Loucy (cell line): Measurements from ENCODE around the gene KRT39.

Experiments
- H2AFZ ChIP-seq: fragments of 200-600 bp; sonication (generic); 2 replicates; pipeline ENCODE4 v1.6.0; 2016; ENCODE audit warnings: antibody characterized with exemption, mild to moderate bottlenecking, low read length, moderate library complexity
- H3F3A ChIP-seq: fragments of 200-600 bp; 2 replicates; pipeline ENCODE4 v1.6.0; 2016; ENCODE audit warnings: antibody characterized with exemption, low read depth, mild to moderate bottlenecking
- H3K27me3 ChIP-seq: fragments of 200-600 bp; sonication (generic); 2 replicates; pipeline ENCODE4 v1.6.1; 2014; ENCODE audit warnings: low read length, mild to moderate bottlenecking; ENCODE audit not compliant: insufficient read depth, poor library complexity, severe bottlenecking
- H3K36me3 ChIP-seq: fragments of 200-600 bp; sonication (generic); 2 replicates; pipeline ENCODE4 v1.6.1; 2016; ENCODE audit warnings: low read length; ENCODE audit not compliant: insufficient read depth
- H3K4me1 ChIP-seq: fragments of 200-600 bp; sonication (generic); 2 replicates; pipeline ENCODE4 v1.5.1; 2014; ENCODE audit warnings: low read length, mild to moderate bottlenecking; ENCODE audit not compliant: insufficient read depth, poor library complexity, severe bottlenecking
- H3K4me2 ChIP-seq: fragments of 200-600 bp; sonication (generic); 2 replicates; pipeline ENCODE4 v1.6.0; 2014; ENCODE audit warnings: antibody characterized with exemption, low read length, low read depth, mild to moderate bottlenecking; ENCODE audit not compliant: poor library complexity, severe bottlenecking
- H3K4me3 ChIP-seq: fragments of 200-600 bp; sonication (generic); 2 replicates; pipeline ENCODE4 v1.5.1; 2014; ENCODE audit warnings: low read length, mild to moderate bottlenecking, mixed read lengths; ENCODE audit not compliant: poor library complexity, severe bottlenecking
- H3K79me2 ChIP-seq: fragments of 200-600 bp; sonication (generic); 2 replicates; pipeline ENCODE4 v1.6.1; 2014; ENCODE audit warnings: low read length; ENCODE audit not compliant: insufficient read depth
- H3K9ac ChIP-seq: fragments of 200-600 bp; sonication (generic); 2 replicates; pipeline ENCODE4 v1.6.0; 2014; ENCODE audit warnings: mild to moderate bottlenecking, low read depth, low read length, moderate library complexity; ENCODE audit not compliant: poor library complexity, severe bottlenecking
- H3K9me2 ChIP-seq: fragments of 200-600 bp; sonication (generic); replicated peaks from 2 replicates; pipeline ENCODE4 v1.6.1; 2016; ENCODE audit warnings: low read depth, low read length, mixed read lengths
- H3K9me3 ChIP-seq: fragments of 200-600 bp; sonication (generic); 2 replicates; pipeline ENCODE4 v1.6.1; 2014; ENCODE audit warnings: mild to moderate bottlenecking, antibody characterized with exemption, low read length, low read depth; ENCODE audit not compliant: insufficient read depth
- H4K20me1 ChIP-seq: fragments of 200-600 bp; sonication (generic); 2 replicates; pipeline ENCODE4 v1.6.0; 2014; ENCODE audit warnings: antibody characterized with exemption, low read length, mild to moderate bottlenecking; ENCODE audit not compliant: insufficient read depth, poor library complexity, severe bottlenecking
- CTCF ChIP-seq: fragments of 200-600 bp; sonication (generic); conservative IDR thresholded peaks from 2 replicates; pipeline ENCODE4 v1.5.1; 2014; ENCODE audit warnings: mild to moderate bottlenecking, antibody characterized with exemption, low read length
- EZH2phosphoT487 ChIP-seq: fragments of 200-600 bp; IDR thresholded peaks from 2 replicates; pipeline ENCODE4 v1.6.1; 2018; ENCODE audit warnings: antibody characterized with exemption, mild to moderate bottlenecking, moderate library complexity, borderline replicate concordance

The KRT39 gene

DNA sequence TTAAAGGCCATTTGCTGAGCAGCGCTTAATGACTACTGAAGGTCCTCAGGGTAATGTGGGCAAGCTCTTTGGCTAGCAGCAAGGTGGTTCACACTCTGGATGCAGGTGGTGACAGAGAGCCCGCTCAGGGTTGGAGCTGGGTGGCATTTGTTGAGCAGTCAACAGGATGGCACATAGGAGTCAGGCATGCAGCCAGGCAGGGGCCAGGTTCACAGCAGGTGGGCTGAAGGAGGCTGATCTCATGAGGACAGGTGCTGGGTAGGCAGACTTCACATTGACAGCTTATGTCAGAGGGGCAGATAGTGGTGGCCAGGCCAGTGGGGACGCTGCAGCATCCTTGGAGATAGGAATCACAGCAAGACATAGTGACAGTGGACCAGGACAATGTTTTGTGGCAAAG is 37.6 kb upstream of the KRT39 start:
- Histone ChIP-seq H3K9me2 (no peaks in the 10 kb centered on the region), H3K4me2 (no peak overlapping the region), H4K20me1 (no peaks in the 10 kb centered on the region), H3K9ac (no peak overlapping the region), H3K4me1 (no peaks in the 10 kb centered on the region), H3K27me3 (no peaks in the 10 kb centered on the region), H3K79me2 (no peaks in the 10 kb centered on the region), H3K36me3 (no peaks in the 10 kb centered on the region), H2AFZ (no peak overlapping the region), H3K4me3 (no peak overlapping the region), H3F3A (no peaks in the 10 kb centered on the region), H3K9me3 (no peaks in the 10 kb centered on the region)
- TF ChIP-seq EZH2phosphoT487 (no peak), CTCF (no peak)

DNA sequence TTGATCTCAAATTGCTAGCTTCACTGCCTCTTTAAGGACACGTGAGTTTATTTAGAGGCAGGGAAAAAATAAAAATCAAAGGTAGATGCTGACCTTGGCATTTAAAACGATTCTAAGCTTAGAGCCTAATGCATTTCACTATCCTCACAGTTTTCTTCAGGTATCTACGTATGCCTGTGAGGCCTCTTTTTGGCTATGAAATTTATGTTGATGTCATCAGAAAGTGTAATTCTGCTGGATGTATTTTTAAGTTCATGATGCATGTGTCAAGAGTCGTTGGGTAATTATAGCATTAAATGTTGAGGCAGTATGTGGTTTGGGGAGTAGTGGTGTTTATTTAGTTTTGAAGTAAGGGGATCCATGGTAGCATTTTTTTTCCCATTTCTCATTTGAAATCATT is 37.2 kb upstream of the KRT39 start:
- H2AFZ ChIP-seq, result no peak overlapping the region
- no peak overlapping the region for H3K9ac ChIP-seq
- H3K9me3 ChIP-seq, result no peaks in the 10 kb centered on the region
- no peaks in the 10 kb centered on the region for H3K79me2 ChIP-seq
- H3K27me3 ChIP-seq, result no peaks in the 10 kb centered on the region
- no peaks in the 10 kb centered on the region for H3K36me3 ChIP-seq
- no peaks in the 10 kb centered on the region for H3K4me1 ChIP-seq
- H3K9me2 ChIP-seq, result no peaks in the 10 kb centered on the region
- H3K4me2 ChIP-seq, result no peak overlapping the region
- no peaks in the 10 kb centered on the region for H4K20me1 ChIP-seq
- no peaks in the 10 kb centered on the region for H3F3A ChIP-seq
- no peak overlapping the region for H3K4me3 ChIP-seq
- TF ChIP-seq CTCF (no peak), EZH2phosphoT487 (no peak)

- no peak overlapping the region for H3K4me3 ChIP-seq
- no peaks in the 10 kb centered on the region for H4K20me1 ChIP-seq
- no peaks in the 10 kb centered on the region for H3K36me3 ChIP-seq
- no peak overlapping the region for H3K9ac ChIP-seq
- TF ChIP-seq EZH2phosphoT487 (no peak), CTCF (no peak)
- no peaks in the 10 kb centered on the region for H3K9me3 ChIP-seq
- no peaks in the 10 kb centered on the region for H3K79me2 ChIP-seq
- H3K9me2 ChIP-seq, result no peaks in the 10 kb centered on the region
- H2AFZ ChIP-seq, result no peak overlapping the region
- no peaks in the 10 kb centered on the region for H3K27me3 ChIP-seq
- no peaks in the 10 kb centered on the region for H3K4me1 ChIP-seq
- H3K4me2 ChIP-seq, result no peak overlapping the region
- H3F3A ChIP-seq, result no peaks in the 10 kb centered on the region
Observed at GRCh38 chr17:41002814-41003213, 36.1 kb upstream of the KRT39 start.
